HG02870 (cell line): ENCODE measurements around the gene ZAP70.
"Not testable (repeated sequence)": the region's sequence is repeated elsewhere in the genome, so short reads cannot be mapped to it uniquely, and the experiment has no call there.

ENCODE experiments used
- ATAC-seq: cut with Tn5 transposase; IDR thresholded peaks from one replicate; pipeline ENCODE4 v1.9.1; 2021; ENCODE audit warnings: mild to moderate bottlenecking, moderate library complexity; ENCODE audit not compliant: unreplicated experiment

ZAP70 gene

DNA sequence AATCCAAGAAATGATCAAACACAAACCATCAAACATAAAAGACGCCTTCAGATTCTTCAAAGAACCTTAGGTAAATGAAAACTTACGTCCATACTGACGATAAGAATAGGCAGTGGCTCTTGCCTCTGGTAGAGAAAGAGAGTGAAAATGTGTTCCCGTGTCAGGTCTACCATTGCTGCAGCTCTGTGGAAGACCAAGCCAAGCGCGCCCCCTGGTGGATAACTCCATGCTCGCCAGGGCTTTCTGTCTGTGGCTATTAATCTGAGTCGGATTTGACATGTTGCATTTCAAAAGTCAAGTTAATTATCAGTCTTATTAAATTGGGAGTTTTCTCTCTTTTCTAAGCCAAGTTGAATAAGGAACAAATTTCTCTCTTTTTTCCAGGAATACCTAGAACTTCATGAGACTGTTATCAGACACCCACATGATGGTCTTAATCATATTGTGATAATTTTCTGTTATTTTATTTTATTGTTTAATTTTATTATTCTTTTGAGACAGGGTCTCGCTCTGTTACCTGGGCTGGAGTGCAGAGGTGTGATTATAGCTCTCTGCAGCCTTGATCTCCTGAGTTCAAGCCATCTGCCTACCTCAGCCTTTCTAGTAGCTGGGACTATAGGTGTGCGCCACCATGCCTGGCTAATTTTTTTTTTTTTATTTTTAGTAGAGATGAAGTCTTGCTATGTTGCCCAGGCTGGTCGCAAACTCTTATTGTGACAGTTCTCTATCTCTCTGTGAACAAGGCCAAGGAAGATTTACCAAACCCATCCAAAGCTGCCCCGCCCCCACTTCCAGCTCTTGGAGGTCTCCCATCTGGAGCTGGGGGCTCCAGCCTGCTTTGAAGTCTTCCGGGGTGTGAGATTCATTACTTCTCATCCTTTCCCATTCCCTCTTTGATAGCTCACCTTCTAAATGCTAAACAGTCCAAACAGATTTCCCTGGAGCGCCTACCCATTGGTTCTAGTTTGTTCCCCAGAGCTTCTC is 15.8 kb upstream of the ZAP70 start:
- peak; percentile 73 for ATAC-seq

DNA sequence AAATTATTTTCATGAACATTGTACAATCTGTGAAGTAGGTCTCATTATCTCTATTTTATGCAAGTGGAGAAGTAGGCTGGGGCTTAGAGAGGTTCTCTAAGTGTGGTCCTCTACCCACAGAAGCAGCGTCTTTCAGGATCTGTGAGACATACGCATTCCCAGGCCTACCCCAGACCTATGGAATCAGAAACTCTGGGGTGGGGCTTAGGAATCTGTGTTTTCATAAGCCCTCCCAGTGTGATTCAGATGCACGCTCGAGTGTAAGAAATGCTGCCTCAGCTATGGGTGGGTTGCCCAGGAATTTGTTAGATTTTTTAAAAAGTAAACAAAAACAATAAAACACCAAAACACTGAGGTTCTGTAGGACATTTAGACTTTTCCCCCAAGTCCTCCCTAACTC is 14.8 kb upstream of the ZAP70 start:
- ATAC-seq: no peak

DNA sequence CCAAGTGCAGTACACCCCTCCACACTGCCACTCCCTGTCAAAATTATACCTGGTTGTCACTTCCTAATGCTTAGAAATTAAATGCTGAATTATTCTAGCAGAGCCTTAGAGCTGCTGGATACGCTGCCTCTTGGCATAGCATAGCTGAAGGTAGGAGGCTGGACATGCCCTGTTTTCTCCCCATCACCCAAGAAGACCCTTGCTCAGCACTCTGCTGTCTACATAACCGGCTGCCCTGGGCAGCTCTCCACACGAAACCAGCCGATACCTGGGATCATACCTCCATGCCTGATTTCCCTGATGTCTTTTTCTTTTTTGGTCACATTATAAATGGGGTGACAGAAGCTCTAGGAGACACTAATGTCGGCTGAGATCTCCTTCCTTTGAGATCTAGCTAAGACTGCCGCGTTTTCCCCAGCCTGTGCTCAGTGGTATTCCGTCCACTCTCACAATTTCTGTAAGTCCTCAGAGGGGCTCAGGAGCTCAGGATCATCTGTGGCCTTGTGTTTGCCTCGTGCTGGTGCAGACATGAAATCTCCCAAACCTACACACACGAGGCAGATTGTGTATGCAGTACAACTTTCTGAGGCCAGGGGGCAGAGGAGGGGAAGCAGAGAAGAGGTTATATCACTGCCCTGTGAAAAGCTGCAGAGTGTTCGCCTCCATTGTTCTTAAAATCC is 13.5 kb upstream of the ZAP70 start:
- ATAC-seq: peak; percentile 59

DNA sequence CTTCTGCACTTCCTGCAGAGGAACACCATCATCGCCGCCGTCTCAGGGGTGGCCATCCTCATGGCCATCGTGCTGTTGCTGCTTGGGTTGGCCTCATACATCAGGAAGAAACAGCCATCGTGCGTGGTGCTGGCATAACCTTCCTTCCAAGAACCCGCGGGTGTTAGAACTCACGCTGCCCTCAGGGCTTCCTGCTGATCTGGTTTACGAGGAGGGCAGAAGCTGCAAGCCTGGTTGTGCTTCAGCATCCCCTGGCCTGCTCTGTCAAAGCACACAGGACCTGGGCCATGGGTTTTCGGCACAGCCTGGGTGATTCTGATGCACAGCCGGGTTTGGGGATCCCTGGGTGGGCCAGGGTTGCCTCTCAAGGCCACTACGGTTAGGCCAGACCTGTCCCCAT is 12.2 kb upstream of the ZAP70 start:
- no peak for ATAC-seq

DNA sequence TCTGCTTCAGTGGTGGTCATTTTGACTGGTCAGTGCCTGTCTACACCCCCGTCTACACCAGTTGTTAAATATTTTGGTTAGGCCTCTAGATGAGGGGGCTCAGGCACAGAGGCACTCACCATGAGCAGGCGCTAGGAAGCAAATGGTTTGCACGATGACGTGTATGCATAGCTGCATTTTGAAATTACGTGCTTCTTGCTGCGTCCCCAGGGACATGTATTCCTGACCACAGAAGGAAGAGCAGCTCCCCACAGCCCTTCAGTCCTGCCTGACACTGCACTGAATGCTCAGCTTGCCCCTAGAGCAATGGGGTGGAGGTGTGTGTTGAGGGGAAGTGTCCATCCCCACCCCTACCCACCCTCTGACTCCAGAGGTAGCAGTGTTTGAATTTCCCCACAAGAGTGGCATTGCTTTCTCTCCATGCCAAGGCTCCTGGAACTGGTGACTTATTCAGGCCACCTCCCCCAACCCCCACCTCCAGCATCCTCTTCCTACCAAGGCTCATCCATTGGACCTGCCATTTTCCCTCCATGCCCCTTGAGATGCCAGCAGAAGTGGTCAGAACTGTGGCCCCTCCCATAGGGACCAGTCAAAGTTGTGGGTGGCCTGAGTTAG is 11.4 kb upstream of the ZAP70 start:
- no peak for ATAC-seq

DNA sequence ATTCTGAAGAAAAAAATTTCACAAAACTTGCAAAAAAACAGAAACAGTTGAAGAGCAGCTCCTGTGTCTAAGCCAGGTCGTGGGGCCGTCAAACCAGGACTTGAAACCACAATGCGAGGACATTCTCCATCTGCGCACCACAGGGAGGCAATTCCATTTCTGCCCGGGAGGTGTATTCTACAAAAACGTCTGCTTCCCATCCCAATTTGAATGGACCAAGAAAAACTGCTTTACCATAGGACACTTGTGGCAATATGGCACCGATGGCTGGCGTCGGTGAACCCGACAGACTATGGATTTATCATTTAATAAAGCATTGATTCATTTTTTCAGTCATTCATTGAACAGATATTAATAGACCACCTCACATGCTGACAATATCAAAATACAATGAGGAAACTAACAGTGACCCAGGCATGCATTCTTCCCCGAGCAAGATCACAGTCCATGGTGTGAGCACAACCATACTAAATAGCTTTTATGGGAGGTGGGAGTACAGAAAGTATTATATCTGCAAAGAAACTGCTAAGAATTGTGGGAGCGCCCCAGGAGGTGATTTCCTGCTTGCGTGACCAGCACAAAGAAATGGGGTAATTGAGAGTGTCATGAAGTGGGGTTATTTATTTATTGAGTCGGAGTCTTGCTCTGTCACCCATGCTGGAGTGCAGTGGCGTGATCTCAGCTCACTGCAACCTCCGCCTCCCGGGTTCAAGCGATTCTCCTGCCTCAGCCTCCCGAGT is 10.5 kb upstream of the ZAP70 start:
- no peak for ATAC-seq

DNA sequence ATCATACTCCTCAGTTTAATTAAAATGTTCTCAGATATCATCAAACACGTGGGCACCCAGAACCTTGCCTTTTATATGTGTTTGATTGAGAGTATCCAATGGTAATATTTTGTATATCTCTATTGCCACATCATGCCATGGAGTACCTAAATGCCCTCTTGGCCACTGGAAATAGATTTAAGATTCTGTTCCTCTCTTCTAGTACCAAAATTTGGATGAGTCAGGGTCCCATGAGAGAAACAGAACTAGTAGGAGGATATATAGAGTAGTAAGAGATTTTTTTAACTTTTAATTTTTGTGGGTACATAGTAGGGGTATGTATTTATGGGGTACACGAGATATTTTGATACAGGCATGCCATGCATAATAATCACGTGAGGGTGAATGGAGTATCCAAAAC is 9.6 kb upstream of the ZAP70 start:
- ATAC-seq: no peak

DNA sequence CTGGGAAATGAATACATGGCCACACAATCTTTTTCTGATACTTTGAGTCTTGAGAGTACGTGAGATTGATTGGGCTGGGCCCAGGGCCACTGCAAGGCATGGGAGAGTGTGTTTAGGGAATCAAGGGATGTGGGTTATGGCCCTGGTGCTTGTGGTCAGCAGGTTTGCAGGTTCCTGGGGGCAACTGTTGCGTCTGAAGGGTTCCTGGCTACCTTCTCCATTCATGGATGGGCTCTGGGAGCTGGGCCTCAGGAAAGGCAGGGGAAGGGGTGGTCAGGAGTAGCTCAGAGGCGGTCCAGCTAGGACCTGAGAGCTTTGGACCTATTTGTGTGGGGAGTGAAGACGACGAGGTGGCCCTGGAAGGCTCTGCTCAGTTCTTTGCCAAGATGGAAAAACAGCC is 8.4 kb upstream of the ZAP70 start:
- ATAC-seq: no peak

DNA sequence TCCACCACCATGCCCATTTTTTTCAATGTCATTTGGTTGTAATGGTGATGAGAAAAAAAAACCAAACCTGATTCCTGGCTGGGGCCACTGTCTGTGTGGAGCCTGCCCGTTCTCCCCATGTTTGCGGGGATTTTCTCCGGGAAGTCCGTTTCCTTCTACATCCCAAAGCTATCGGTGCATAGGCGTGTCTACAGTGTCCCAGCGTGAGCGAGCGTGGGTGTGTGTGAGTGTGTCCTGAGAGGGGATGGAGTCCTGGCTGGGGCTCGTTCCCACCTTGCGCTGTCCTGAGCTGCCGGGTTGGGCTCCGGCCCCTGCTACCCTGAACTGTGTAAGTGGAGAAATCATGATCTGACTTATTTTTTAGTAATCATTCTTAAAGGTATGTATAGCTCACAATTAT is 7.3 kb upstream of the ZAP70 start:
- no peak for ATAC-seq

DNA sequence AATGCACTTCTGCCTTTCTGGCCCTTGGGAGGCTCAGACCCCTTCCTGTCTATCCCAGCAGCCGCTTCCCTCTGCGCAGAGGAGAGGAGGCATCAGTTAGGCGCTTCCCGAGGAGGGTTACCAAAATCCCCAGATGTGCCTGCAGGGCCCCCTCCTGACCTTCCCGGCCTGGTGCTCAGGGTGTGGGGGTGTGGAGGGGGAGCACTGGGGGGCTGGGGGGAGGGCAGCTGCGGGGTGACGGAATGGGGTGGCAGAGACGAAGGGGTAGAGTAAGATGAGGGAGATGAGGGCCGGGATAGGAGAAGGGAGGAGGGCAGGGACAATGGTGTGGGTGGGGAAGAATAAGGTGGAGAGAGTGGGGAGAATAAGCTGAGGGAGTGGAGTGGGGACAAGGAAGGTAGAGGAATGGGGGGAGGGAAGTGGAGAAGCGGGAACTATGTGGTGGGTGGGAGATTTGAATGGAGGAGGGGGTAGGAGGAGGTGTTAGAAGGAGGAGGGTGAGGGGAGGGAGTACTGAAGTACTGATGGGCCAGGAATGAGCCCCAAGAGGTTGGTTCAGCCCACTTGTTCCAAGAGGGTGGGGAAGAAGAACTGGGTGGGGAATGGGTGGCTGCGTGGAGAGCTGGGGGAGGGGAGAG is 6.5 kb upstream of the ZAP70 start:
- no peak for ATAC-seq

DNA sequence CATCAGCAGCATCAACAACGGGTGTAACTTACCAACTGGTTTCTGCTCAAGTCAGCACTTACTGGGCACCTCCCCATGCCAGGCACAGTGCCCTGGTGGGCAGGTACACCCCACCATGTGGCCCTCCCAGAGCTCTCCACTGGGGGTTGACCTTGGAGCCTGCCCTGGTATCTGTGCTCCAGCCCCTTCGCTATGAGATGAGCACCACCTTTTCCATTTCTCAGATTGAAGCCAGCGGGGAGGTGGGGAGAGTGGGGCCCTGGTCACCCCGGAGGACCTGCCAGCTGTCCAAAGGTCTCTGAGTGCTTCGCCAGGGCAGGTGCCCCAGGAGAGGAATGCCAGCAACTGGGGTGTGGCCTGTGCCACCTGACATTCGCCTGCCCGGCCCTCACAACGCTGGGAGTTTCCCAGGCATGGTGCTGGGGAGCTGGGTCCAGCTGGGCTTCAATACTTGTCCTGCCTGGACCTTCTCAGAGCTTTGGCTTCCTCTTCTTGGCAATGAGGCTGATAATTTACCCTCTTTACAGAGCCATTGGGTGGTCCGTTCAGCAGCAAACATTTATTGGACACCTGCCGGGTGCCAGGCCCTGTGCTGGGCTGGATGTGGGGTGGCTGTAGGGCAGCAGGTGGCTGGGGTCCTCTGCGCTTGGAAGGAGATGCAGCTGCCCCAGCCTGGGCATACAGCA is 5.9 kb upstream of the ZAP70 start:
- no peak for ATAC-seq

DNA sequence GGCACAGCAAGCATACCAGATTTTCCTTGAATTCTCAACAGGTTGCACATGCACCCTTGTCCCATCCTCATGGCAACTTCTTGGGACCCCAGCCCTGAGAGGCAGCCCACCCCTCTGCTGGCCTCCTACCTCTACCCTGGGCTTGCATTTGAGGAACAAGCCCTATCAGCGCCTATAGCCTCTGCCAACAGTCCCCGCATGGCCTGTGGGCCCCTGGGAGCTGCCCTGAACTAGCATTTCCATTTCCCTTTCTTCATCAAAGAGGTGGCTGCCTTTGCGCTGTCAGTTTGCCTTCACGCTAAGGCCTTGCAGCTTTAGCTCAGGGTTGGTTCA is 5.4 kb upstream of the ZAP70 start:
- no peak for ATAC-seq

DNA sequence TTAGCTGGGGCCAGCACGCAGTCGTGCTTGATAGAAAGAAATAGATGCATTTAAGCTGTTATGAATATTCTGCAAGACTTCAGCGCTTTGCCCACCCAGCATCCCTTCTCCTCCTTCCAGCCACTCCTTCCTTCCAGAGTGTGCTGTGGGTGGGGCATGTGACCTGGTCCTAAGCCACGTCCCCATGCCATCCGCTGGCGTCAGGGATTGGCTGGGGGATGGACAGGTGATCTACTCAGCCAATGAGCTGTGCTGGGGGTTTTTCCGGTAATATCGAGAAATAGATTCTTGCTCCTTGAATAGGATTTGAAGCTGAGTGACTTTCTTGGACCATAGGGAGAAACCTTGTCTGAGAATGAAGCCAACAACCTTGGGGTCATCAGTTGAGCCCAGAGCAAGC is 4.8 kb upstream of the ZAP70 start:
- ATAC-seq: no peak

DNA sequence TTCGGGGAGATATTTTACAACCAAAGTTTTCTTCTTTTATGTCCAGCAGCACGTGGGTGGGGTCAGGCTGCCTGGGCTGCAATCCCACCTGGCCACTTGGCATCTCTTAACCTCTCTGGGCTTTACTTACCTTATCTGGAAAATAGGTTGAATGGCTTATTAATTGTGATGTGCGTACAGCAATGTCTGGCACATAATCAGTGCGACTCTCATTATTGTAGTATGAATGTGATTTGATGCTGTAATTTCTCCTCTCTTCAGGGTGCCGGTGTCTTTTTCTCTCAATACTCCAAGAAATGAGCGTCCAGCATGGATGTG is 2.0 kb upstream of the ZAP70 start:
- no peak for ATAC-seq

DNA sequence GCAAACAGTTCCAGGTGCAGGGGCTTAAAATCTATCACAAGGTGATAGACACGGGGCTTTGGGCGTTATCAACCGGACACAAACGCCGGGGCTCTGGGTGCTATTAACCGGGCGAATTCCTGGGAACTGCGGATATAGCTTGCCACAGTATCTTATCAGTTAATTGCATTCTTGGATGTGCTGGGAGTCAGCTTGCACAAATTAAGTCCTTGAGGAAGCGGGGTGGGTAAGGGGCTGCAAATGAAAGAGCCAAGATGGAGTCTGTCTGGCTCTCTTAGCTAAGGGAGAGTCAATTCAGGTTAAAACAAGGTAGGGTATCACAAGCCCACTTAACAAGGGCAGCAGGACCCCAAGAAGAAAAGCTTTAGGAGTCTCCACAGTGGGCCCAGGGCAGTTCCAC is 1.2 kb upstream of the ZAP70 start:
- not testable (repeated sequence) for ATAC-seq

DNA sequence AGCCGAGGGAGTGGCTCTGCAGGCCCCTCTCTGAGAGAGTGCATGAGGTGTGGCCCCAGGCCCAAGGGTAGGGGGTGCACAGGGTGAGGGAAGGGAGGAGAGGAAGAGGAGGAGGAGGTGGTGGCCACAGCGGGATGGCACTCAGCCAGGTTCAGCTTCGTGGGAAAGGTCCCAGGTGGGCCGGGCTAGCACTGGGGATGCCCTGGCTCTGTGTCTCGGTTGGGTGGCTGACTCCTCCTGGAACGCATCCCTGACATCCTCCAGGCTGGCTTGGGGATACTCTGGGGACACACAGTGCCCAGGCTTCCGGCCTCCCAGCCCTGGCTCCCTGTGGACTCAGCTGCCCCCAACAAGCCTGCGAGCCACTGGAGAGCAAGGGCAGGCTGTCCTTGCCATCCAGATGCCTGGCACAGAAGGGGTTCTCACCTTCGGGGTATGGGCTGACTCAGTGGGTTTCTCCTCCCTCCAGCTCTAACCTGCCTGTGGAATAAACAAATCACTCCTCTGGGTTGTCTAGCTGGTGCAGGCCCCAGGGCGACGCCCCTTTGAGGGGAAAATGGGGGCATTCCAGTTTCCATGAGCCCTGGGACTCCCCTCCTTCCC is 582 bp upstream of the ZAP70 start:
- no peak for ATAC-seq

DNA sequence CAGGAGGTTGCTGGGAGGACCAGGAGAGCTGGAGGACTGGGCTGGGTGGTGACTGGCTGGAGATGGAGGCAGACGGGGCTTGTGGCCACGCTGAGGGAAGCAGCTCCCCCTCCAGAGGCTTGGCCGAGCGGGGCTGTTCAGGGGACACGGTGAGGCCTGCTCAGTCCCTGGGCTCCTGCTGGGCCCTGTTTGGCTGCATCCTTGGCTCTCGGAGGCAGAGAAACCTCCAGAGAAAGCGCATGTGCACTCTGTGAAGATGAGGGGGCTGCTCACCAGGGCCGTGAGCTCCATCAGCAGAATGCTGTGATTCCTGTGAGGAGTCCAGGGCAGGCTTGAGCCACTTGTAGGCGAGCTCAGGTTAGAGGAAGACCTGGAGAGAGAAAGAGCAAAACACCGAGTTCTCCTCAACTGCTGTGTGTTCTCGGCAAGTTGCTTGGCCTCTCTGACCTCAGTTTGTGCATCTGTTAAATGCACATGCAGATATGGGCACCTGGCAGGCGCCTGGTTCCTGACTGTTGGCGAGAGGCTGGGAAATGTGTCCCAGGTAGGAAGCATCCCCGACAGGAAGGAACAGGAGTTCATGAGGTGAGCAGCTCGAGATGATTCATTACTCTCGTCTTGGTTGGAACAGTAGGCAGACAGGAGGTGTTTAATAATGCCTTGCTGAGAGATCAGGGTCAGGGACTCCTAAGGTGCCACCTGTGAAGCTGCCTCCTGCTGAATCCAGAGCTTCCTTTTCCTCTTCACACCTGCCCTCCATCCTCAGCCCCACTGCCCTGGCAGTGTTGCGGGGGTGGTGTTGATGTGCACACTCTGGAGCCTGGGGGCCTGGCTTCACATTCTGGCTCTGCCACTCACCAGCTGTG is 941 bp downstream of the ZAP70 start:
- ATAC-seq: no peak

DNA sequence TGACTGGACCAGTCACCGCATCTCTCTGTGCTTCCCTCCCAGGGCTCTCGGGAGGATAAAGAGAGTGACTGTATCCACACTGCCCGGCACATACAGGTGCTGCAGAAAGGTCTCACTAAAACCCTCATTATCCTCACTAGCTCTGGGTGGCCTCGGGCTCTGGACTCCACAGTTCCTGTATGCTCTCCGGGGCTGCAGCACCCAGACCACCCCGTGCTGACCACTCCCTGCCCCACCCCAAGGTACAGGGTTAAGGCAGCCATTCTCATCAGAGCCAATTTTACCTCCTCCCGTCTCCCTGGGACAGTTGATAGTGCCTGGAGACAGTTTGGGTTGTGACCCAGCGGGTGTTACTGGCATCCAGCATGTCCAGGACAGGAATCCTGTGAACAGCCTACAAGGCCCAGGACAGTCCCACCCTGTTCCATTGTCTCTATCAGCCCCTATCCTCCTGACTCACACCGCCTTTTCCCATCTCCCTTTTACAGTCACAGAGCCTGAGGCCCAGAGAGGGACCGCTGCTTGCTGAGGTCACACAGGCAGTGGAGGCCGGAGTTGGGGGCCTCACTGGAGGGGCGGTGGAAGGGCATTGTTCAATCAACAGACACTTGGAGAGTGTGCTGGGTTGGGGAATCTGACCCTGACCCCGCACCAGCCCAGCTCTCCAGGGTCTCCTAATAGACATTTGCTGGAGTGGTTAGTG is 1.7 kb downstream of the ZAP70 start:
- no peak for ATAC-seq
